ENCODE results near the gene TMEM232. TPM values are rescaled to one million over a fixed set of nuclear protein-coding genes. Genes with fewer than 3 reads are reported as not detected.

The TMEM232 gene
- total RNA-seq, 1 donor = 1.4 TPM

DNA sequence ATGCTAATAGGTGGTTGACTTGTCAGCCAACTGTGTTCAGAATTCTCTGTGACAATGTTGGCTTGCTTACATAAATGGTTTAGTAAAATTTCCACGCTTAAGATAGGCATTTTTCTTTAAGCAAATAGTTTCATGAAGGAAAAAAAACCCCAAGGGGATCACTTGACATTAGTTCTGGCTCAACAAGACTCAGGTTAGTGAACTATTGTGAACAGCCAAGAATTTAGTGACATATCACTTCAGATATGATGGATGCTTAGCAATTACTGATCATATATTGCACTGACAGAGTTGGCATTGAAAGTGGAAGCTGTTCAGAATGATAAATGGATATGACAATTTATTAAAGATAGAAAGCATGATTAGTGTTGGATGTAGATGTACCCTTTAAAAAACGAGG, 218.5 kb downstream of the TMEM232 start:
- Histone ChIP-seq H2AFZ (ENCODE audit: low read length) (no peak overlapping the region), H3K4me1 (ENCODE audit: insufficient read depth, low read length) (no peaks in the 10 kb centered on the region), H3K79me2 (ENCODE audit: insufficient read depth, low read length) (no peaks in the 10 kb centered on the region), H3K4me3 (ENCODE audit: insufficient read depth, low read length) (no peak overlapping the region), H3K27me3 (ENCODE audit: insufficient read depth, low read length) (no peaks in the 10 kb centered on the region), H3K36me3 (ENCODE audit: insufficient read depth, low read length) (no peaks in the 10 kb centered on the region), H3K9me3 (ENCODE audit: low read depth, low read length) (no peaks in the 10 kb centered on the region), H4K20me1 (ENCODE audit: insufficient read depth, low read length) (no peaks in the 10 kb centered on the region), H3K4me2 (ENCODE audit: insufficient read depth, low read length) (no peak overlapping the region), H3K27ac (ENCODE audit: low read depth, low read length) (no peak overlapping the region)
- TF ChIP-seq CTCF (IDR thresholded peaks at IDR 0.05; ENCODE audit: extremely low read depth, low read depth, low read length) = no peak
- DNase-seq (ENCODE audit: insufficient read length, low spot score, missing footprints) = no peak

- no peaks in the 10 kb centered on the region for H3K79me2 ChIP-seq (ENCODE audit: insufficient read depth, low read length)
- TF ChIP-seq CTCF (IDR thresholded peaks at IDR 0.05; ENCODE audit: extremely low read depth, low read depth, low read length) = no peak
These were observed 220.1 kb downstream of the TMEM232 start for GRCh38 chr5:110506378-110506777.

GRCh38 chr5:110496276-110496675, 230.2 kb downstream of the TMEM232 start:
- Histone ChIP-seq H3K4me1 (ENCODE audit: insufficient read depth, low read length) (no peaks in the 10 kb centered on the region), H3K9me3 (ENCODE audit: low read depth, low read length) (no peaks in the 10 kb centered on the region), H4K20me1 (ENCODE audit: insufficient read depth, low read length) (no peaks in the 10 kb centered on the region), H3K36me3 (ENCODE audit: insufficient read depth, low read length) (no peaks in the 10 kb centered on the region), H2AFZ (ENCODE audit: low read length) (no peak overlapping the region), H3K79me2 (ENCODE audit: insufficient read depth, low read length) (no peaks in the 10 kb centered on the region), H3K4me3 (ENCODE audit: insufficient read depth, low read length) (no peak overlapping the region), H3K27ac (ENCODE audit: low read depth, low read length) (no peak overlapping the region), H3K4me2 (ENCODE audit: insufficient read depth, low read length) (no peak overlapping the region), H3K27me3 (ENCODE audit: insufficient read depth, low read length) (no peaks in the 10 kb centered on the region)
- TF ChIP-seq CTCF (IDR thresholded peaks at IDR 0.05; ENCODE audit: extremely low read depth, low read depth, low read length) = no peak
- DNase-seq (ENCODE audit: insufficient read length, low spot score, missing footprints) = no peak

More at GRCh38 chr5:110506378-110506777, 220.1 kb downstream of the TMEM232 start:
- no peaks in the 10 kb centered on the region for H3K36me3 ChIP-seq (ENCODE audit: insufficient read depth, low read length)
- no peak overlapping the region for H3K4me2 ChIP-seq (ENCODE audit: insufficient read depth, low read length)
- no peak overlapping the region for H3K27ac ChIP-seq (ENCODE audit: low read depth, low read length)
- no peaks in the 10 kb centered on the region for H4K20me1 ChIP-seq (ENCODE audit: insufficient read depth, low read length)
- no peaks in the 10 kb centered on the region for H3K4me1 ChIP-seq (ENCODE audit: insufficient read depth, low read length)
- H3K27me3 ChIP-seq (ENCODE audit: insufficient read depth, low read length) = no peaks in the 10 kb centered on the region
- H2AFZ ChIP-seq (ENCODE audit: low read length) = no peak overlapping the region
- DNase-seq (ENCODE audit: insufficient read length, low spot score, missing footprints) = no peak
- H3K9me3 ChIP-seq (ENCODE audit: low read depth, low read length) = no peaks in the 10 kb centered on the region
- H3K4me3 ChIP-seq (ENCODE audit: insufficient read depth, low read length) = no peak overlapping the region

- H4K20me1 ChIP-seq (ENCODE audit: insufficient read depth, low read length) = no peaks in the 10 kb centered on the region
- TF ChIP-seq CTCF (IDR thresholded peaks at IDR 0.05; ENCODE audit: extremely low read depth, low read depth, low read length) = no peak
- no peak overlapping the region for H3K27ac ChIP-seq (ENCODE audit: low read depth, low read length)
- H3K9me3 ChIP-seq (ENCODE audit: low read depth, low read length) = no peaks in the 10 kb centered on the region
- no peaks in the 10 kb centered on the region for H3K79me2 ChIP-seq (ENCODE audit: insufficient read depth, low read length)
- no peaks in the 10 kb centered on the region for H3K36me3 ChIP-seq (ENCODE audit: insufficient read depth, low read length)
- no peaks in the 10 kb centered on the region for H3K27me3 ChIP-seq (ENCODE audit: insufficient read depth, low read length)
- no peak overlapping the region for H2AFZ ChIP-seq (ENCODE audit: low read length)
- H3K4me3 ChIP-seq (ENCODE audit: insufficient read depth, low read length) = no peak overlapping the region
- no peak overlapping the region for H3K4me2 ChIP-seq (ENCODE audit: insufficient read depth, low read length)
- DNase-seq (ENCODE audit: insufficient read length, low spot score, missing footprints) = no peak
- no peaks in the 10 kb centered on the region for H3K4me1 ChIP-seq (ENCODE audit: insufficient read depth, low read length)
These were observed 234.0 kb downstream of the TMEM232 start for GRCh38 chr5:110492446-110492845.

All from osteoblast (primary cell).